Measurements from ENCODE around the gene CLSTN1.
"Not testable (repeated sequence)": the region's sequence is repeated elsewhere in the genome, so short reads cannot be mapped to it uniquely, and the experiment has no call there.

CLSTN1 gene

DNA sequence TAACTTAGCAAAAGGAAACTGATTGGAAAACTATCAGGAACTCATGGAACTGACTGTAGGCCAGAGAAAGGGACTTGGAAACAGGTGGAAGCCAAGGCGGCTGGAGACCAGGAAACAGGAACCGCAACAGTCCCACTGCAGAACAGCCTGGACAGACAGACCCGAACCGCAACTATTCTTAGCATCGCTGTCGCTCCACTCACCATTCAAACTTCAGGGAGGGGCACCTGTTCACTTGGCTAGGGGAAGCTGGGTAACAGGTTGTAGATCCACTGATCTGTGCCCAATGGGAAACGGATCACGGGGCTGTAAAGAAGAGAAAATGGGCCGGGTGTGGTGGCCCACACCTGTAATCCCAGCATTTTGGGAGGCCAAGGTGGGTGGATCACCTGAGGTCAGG, 61.9 kb downstream of the CLSTN1 start:
- DNase-seq (ENCODE audit: low spot score), result no peak

DNA sequence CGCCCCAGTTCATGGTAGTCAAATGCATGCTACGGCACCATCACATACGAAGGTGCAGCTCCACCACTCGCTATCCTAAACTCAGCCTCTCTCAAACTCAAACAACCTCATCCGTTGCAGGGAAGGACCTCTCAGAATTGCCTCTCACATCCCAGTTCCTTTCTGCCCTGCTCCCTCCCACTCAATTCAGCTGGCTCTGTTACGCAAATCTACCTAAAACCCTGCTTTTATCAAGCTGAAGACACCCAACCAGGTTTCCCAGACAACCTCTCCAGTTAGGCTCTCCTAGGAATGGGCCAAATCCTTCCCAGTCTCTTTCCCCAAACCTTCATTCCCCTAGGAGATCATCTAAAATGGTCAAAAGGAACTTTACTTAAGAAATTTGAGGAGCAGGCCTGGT, 62.9 kb downstream of the CLSTN1 start:
- DNase-seq (ENCODE audit: low spot score), result no peak

DNA sequence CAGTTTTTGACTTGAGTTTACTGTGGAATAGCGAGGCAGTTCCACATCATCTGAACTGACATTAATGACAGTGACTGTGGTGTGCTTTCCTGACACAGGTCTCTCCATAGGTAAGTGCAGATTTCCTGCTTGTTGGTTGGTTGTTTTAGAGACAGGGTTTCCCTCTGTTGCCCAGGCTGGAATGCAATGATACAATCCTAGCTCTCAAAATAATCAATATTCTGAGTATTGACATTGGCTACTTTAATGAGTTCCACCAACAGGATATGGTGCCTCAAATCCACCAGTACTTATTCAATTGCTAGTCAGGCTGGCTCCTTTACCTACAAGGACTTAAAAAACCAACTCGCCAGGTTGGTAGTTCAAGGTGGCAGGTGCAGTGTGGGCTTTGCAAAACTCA, 63.8 kb downstream of the CLSTN1 start:
- DNase-seq (ENCODE audit: low spot score), result no peak

DNA sequence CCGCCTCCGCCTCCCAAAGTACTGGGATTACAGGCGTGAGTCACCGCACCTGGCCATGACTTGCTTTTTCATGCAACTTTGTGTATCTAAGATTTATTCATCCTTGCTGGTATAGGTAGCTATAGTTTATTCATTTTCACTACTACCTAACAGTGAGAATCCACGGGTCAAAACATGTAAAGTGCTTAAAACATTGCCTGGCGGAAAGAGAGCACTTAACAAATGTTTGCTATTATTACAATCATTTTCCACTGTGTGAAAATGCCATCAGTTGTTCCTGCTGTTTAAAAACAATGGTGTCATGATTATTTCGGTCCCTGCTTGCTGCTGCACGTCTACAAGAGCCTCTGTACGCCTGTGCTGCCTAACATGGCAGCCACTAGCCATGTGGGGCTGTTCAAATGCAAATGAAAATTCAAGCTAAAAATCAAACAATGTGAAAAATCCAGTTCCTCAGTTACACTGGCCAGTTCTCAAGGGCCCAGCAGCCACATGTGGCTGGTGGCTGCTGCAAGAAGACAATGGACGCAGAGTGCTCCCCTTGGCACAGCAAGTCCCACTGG, 65.1 kb downstream of the CLSTN1 start:
- no peak for DNase-seq (ENCODE audit: low spot score)

DNA sequence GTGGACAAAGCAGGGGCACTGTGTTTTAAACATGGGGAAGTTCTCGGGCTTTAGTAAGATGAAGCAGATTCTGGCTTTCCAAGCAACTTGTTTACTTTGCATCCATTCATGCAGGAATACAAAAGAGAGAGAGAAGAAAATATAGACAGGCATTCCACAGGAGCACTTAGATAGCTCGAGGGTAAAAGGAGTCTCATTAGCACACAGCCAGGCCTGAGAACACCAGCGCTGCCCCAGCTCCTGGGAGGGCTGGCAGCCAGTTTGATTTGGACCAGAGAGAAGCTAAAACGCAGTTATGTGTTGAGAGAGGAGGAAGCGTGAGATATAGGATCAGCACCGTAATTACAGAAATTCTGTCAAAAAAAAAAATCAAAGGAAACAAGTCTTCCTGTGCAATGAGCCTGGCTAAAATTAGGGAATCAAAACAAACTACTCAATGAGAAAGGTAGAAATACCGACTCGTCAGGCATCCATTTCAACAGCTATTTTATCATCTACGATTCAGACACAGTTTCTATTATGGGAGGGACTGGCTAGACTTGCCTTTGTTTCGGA, 68.2 kb downstream of the CLSTN1 start:
- no peak for DNase-seq (ENCODE audit: low spot score)

DNA sequence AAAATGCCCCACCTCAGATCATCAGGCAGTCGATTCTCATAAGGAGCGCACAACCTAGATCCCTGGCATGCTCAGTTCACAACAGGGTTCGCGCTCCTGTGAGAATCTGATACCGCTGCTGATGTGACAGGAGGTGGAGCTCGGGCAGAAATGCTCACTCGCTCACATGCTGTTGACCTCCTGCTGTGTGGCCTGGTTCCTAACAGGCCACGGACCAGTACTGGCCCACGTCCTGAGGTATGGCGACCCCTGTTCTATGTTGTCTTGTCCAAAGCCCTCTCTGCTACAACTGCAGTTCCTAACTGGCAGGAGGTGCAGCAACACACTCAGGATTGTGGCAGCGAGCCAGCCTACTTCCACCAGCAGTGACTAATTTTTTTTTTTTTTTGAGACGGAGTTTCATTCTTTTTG, 70.6 kb downstream of the CLSTN1 start:
- no peak for DNase-seq (ENCODE audit: low spot score)

DNA sequence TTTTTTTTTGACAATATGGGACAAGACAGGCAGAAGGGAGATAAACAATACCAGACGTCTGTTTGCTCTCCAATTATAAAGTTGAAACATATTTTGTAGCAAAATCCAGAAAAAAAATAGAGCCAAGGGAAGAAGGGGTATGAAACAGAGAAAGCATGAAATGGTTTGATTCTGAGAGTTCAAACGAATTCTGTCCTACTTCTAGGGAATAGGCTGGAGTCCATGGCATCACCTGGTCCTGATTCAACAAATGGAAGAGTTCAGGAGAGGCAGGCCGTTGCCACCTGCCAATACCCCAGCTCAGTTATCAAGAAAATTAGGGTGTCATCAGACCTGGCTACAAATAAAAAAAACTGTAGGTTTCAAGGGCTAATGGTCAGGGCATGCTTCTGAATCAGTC, 71.8 kb downstream of the CLSTN1 start:
- DNase-seq (ENCODE audit: low spot score), result no peak

DNA sequence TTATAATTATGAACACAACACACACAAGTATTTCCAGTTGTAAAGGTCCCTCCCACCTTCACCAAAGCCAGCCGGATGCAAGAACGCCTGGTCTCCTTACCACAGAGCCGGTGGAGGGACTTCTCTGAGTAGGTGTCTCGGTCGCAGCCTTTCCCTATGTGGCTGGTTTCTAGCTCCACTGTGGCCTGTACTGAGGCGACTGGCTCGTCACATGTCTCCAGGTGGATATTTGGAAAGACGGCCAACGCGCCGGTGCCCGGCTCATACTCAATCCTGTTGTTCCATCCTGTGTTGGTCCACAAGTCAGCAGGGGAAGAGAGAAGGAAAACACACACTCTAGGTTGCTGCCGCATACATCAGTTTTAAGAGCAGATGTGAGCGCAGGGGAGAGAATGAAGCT, 74.4 kb downstream of the CLSTN1 start:
- DNase-seq (ENCODE audit: low spot score), result no peak

DNA sequence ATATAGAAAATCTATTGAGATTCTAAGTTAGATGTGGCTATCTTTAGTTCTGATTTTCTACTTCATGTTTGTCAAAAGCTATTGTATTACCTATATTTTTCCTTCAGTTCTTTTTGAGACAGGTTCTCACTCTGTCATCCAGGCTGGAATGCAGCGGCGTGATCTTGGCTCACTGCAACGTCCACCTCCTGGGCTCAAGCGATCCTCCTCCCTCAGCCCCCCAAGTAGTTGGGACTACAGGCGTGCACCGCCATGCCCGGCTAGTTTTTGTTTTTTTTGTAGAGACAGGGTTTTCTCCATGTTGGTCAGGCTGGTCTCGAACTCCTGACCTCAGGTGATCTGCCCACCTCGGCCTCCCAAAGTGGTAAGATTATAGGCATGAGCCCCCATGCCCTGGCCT, 75.4 kb downstream of the CLSTN1 start:
- DNase-seq (ENCODE audit: low spot score), result not testable (repeated sequence)

DNA sequence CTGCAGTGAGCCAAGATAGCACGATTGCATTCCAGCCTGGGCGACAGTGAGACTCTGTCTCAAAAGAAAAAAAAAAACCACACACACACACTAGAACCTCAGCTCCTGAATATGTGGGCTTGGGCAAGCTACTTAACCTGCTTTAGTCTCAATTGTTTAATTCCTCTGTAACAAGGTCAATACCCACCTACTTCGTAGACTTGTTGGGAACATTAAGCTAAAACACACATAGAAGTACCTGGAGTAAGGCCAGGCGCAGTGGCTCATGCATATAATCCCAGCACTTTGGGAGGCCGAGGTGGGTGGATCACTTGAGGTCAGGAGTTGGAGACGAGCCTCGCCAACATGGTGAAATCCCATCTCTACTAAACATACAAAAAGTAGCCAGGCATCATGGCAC, 77.1 kb downstream of the CLSTN1 start:
- no peak for DNase-seq (ENCODE audit: low spot score)

DNA sequence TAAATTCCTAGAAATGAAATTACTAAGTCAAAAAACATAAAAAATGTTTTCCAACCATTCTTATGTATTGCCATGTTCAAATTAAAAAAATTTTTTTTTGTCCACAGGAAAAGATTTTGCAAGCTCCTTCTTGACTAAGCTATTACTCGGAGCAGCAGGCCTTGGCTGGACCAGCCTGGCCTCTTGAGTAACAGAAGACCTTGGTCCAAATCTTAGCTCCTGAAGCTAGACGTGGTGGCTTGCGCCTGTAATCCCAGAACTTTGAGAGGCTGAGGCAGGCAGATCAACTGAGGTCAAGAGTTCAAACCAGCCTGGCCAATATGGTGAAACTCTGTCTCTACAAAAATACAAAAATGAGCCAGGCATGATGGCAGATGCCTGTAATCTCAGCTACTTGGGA, 77.6 kb downstream of the CLSTN1 start:
- DNase-seq (ENCODE audit: low spot score), result no peak

DNA sequence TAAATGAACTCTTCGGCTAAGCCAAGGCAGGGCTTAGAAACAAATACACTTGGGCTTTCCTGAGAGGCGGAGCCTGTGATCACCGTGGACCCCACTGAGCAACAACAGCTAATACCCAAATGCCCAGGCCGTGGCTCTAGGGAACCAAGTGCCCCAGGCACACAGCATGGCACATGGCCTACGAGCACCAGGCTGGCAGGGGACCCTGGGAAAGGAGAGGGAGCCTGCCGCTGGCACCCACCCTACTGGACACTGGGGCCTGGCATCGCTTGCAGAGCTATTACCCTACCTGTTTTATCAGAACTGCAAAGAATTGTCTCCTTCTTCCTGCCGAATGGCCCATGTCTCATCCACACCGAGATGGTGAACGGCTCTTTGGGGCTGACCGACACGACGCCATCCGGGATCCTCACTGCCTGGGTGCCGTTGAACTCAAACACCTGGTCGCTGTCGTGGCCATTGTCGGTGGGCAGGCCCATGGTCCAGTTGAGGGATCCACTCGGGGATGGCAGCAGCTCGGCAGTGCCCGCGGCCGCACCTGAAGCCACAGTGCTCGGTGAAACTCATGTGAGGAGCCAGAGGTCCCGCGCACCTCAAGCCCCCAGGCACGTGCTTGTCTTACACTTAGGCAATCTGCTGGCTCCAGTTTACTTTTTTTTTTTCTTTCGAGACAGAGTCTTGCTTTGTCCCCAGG, 79.5 kb downstream of the CLSTN1 start:
- DNase-seq (ENCODE audit: low spot score), result no peak

DNA sequence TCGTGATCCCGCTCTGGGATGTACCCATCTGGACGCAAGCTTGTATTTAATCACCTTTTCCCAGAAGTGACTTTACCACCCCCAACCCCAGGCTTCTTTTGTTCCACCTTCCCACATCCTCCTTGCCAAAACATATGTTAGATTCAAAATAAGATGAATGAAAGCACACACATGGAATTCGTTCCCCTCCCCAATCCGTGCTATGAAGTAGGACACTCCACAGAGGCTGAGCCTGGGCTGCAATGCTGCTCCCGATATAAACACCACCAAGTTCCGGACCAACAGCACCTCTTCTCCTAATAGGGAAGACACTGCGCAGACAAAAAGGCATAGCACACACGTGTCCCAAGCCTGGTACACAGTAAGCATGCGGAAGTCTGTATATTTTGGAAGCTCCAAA, 86.1 kb downstream of the CLSTN1 start:
- no peak for DNase-seq (ENCODE audit: low spot score)

DNA sequence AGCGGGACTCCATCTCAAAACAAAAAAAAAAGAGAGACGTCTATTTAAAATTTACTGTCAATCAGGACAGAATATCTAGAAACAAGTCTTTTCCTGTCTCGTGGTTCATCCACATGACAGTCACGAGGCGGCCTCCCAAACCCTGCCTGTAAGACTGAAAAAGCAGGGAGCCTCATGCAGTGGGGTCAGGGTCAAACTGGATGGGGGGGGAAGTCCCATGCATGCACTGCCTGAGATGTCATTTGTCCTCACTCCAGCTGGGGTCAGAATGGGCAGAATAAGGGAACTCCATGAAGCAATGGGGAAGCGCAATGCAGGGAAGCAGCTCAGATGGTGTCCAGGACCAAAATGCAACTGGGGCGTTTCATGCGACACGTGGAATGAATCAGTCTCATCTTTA, 86.7 kb downstream of the CLSTN1 start:
- DNase-seq (ENCODE audit: low spot score), result no peak

DNA sequence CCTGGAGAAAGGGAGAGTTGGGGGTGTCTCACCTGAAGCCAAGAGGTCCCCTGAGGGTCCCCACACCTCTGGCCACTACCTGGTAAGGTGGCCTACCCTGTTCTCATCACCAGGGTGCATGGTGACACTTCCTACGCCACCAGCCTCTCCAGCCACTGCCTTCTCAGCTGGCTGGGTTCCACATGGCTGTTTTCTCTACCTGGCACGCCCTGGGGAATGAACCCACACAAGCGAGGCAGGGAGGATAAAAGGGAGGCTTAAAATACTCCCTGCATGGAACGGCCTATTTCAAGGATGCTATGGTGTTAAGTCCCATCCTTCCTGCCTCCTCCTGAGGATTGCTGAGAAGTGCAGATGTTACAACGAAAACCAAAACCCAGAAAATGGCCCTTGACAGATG, 87.5 kb downstream of the CLSTN1 start:
- no peak for DNase-seq (ENCODE audit: low spot score)

DNA sequence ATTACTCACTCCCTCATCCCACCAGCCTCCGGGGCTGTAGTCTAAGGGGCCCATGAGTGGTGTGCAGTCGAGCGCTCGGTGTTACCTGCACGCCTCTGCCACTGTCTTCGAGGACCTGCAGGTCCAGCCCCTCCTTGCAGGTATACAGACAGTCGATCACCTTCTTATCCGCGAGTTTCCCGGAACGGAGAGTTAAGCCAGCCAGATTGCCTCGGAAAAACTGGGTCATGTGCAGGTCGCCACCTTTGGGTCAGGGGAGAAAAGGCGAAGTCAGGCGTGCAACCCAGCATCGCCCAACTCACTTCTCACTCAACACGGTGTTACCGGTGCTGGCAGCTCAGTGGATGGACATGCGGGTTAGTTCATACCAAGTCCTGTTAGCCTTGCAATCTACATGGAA, 88.0 kb downstream of the CLSTN1 start:
- DNase-seq (ENCODE audit: low spot score), result no peak

DNA sequence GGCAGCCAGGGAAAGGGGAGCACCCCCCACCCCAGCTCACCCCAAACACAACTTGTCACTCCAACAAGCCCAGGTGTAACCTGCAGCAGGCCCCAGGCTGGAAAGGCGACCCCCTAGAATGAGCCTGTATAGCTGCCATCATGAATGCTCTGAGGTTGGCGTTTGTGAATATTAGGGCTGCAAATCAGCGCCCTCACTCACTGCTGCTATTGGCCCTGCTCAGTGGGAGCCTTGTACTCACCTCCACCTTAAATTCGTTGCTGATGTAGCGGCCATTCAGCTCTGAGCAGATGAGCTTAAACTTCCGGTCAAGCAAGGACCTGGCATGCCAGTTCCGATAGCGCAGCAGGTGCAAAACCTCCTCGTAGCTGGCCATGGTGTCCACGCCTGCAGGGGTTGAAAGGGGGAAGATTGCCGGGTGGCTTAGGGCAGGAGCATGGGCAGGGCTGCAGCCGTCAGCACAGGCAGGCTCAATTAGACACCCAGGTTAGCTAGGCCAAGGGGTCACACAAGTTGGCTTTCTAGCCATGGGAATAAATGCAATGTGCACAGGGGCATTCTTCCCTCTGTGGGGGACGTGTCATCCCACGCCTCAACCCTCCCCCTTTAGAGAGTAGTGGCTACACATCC, 90.5 kb downstream of the CLSTN1 start:
- DNase-seq (ENCODE audit: low spot score), result no peak

DNA sequence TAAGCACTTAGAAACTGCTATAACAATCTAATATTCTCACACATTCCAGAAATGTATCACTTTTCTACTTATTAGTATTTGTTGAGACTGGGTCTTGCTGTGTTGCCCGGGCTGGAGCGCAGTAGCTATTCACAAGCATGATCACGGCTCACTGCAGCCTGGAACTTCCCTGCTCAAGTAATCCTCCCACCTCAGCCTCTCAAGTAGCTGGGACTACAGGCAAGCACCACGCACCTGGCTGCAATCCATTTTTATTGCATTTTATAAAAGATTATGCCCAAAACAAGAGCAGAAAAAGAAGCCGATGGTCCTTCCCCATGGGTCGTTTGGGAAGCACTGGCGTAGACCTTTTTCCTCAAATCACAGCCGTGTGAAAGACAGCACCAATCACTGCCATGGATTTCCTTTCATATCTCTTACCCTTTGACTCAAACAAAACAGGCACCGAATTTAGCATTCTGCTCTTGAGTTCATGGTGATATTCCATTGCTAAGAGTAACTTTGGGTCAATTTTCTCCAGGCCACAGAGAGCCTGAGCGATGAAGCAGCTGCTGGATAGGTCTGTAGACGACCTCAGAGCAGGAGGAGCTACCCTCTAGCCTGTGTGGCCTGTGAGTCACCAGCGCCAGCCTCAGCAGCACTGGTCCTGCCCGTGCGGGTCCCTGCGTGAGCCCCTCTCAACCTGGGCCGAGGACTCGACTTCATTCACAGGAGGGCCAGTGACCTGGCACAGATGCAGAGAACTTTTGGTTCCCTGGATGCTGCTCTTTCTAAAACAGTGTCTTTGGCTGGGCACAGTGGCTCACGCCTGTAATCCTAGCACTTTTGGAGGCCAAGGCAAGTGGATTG, 91.4 kb downstream of the CLSTN1 start:
- DNase-seq (ENCODE audit: low spot score), result peak; percentile 46

DNA sequence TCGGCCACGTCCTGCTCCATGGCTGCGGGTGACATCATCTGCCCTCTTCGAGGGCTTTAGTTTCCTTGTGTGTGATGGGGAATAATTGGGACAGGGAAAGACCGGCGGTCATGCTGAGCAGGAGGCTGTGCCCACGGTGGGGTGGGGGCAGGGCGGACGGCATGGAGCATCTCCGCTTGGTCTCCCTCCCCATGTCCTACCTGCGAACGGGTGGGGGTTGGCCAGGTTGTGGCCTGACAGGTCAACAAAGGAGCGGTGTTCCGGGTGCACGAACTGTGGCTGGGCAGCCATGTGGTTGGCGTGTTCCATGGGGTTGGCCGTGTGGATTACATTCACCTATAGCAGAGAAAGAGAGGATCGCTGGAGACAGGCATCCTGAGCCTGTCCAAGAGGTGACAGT, 92.2 kb downstream of the CLSTN1 start:
- no peak for DNase-seq (ENCODE audit: low spot score)

DNA sequence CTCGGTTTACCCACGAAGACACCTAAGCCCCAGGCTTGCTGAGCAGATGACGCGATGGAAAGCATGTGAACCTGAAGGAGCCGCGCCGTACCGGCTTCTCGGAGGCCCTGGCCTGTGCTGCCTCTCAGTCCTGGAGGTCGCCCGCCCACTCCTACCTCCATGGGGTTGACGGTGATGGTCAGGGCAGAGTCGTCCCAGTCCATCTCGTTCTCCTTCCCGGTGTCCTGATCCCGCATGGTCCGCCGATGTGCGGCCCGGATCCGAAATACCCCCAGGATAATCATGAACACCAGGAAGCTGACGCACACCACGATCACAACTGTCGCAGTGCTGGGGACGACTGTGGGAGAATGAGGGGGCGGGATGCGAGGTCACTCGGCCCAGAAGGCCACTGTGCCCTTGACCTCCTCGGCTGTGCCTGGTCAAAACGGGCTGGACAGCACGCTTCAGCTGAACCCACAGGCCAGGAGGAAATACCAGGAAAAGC, 92.7 kb downstream of the CLSTN1 start:
- DNase-seq (ENCODE audit: low spot score), result no peak

DNA sequence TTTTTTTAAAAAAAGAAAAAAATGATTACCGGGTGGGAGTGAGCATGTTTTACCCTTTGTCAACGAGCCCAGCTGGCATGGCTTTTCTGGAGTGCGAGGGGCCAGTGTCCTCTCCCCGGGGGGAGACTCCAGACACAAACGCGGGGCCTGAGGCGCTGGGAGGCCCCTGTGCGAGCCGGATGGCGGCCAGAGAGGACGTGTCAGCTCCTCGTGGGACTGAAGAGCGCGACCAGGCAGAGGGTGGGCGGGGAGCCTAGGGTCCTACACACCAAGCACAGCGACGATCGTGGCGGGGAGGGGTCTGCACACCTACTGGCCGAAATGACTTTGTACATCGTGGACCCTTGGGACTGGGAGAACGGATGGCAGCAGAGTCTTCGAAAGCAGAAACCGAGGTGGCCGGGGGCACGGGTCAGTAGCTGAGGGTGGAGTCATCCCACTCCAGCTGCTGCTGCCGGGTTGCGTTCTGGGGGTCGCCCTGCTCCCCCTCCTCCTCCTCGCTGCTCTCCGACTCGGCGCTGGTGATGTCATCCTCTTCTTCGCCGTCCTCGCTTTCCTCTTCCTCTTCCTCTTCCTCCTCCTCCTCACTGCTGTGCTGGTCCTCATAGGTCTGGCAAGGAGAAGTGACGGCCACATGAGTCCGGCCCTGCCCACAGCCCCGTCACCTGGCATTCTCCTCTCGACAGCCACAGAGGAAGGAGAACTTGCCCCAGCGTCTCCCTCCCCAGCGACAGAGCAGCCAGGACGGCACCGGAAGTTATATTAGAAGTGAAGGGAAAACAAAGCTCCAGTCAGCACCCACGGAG, 93.5 kb downstream of the CLSTN1 start:
- peak; percentile 27 for DNase-seq (ENCODE audit: low spot score)

DNA sequence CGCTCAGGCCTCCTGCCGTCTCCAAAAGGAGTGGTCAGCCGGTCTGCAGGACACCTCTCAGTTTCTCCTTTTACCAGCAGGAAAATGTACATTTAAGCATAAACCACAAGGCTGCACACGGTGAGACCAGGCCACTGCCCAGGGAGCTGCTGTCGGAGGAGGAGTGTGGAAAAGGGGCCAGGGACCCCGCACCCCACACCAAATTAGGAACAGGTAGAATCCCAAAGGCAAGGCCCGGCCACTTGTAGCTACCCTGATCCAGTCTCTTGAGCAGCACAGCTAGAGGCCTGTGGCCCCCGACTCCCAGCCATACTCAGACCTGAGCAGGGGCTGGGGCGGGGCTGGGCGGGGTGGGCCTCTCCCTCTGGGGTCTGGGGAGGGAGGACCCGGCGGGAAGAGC, 94.2 kb downstream of the CLSTN1 start:
- DNase-seq (ENCODE audit: low spot score), result no peak

All from putamen (tissue), 1 donor.